ENCODE measurements around the gene CFLAR.

GRCh38 chr2:201084863-201085262 is 31.1 kb upstream of the CFLAR start:
- TF ChIP-seq CTCF (conservative IDR thresholded peaks at IDR 0.05 in 1 of 2, IDR thresholded peaks at IDR 0.05 in 1 of 2; ENCODE audit: extremely low read depth in 1 of 2, insufficient read depth in 1 of 2, low read depth in 1 of 2, low read length in 2 of 2) (no peak), EZH2 (IDR thresholded peaks at IDR 0.05; ENCODE audit: borderline replicate concordance, low read length) (no peak)
